ENCODE results near the gene PFKM.
"Not testable (repeated sequence)": the region's sequence is repeated elsewhere in the genome, so short reads cannot be mapped to it uniquely, and the experiment has no call there.

The PFKM gene

GRCh38 chr12:48104531-48104930 is 14.6 kb upstream of the PFKM start:
- TF ChIP-seq POLR2A (IDR thresholded peaks at IDR 0.05; ENCODE audit: low read length) (no peak), GATA1 (IDR thresholded peaks at IDR 0.05; ENCODE audit: low read depth, low read length) (no peak)
- DNase-seq: peak; percentile 28 to 56

- DNase-seq: peak; percentile 80 to 81
- TF ChIP-seq POLR2A (IDR thresholded peaks at IDR 0.05; ENCODE audit: low read length): no peak
- no peak for TF ChIP-seq GATA1 (IDR thresholded peaks at IDR 0.05; ENCODE audit: low read depth, low read length)
These were observed 13.8 kb upstream of the PFKM start for GRCh38 chr12:48105321-48105866.

GRCh38 chr12:48105867-48106680 is 13.1 kb upstream of the PFKM start, which contains the start of gene SENP1:
SENP1 (minus strand) TSS chr12:48106079; CDS start chr12:48101472, 4,607 bp downstream.
- DNase-seq: peak; percentile 92 to 96
- no peak for TF ChIP-seq POLR2A (IDR thresholded peaks at IDR 0.05; ENCODE audit: low read length)

- peak in 1 of 2 experiments; percentile 25 for DNase-seq
- TF ChIP-seq GATA1 (IDR thresholded peaks at IDR 0.05; ENCODE audit: low read depth, low read length): no peak
- TF ChIP-seq POLR2A (IDR thresholded peaks at IDR 0.05; ENCODE audit: low read length): no peak
These were observed 12.2 kb upstream of the PFKM start for GRCh38 chr12:48106681-48107613.

- no peak for DNase-seq
- no peak for TF ChIP-seq GATA1 (IDR thresholded peaks at IDR 0.05; ENCODE audit: low read depth, low read length)
- TF ChIP-seq POLR2A (IDR thresholded peaks at IDR 0.05; ENCODE audit: low read length): no peak
These were observed 9.7 kb upstream of the PFKM start for GRCh38 chr12:48109424-48109823.

GRCh38 chr12:48110691-48111311 is 8.4 kb upstream of the PFKM start:
- no peak for TF ChIP-seq GATA1 (IDR thresholded peaks at IDR 0.05; ENCODE audit: low read depth, low read length)
- no peak for TF ChIP-seq POLR2A (IDR thresholded peaks at IDR 0.05; ENCODE audit: low read length)
- no peak for DNase-seq

- not testable (repeated sequence) for DNase-seq
These were observed 7.9 kb upstream of the PFKM start for GRCh38 chr12:48111312-48111693.

- DNase-seq: no peak
- no peak for TF ChIP-seq GATA1 (IDR thresholded peaks at IDR 0.05; ENCODE audit: low read depth, low read length)
- TF ChIP-seq POLR2A (IDR thresholded peaks at IDR 0.05; ENCODE audit: low read length): no peak
These were observed 3.2 kb upstream of the PFKM start for GRCh38 chr12:48115957-48116356.

GRCh38 chr12:48118284-48118871 is 786 bp upstream of the PFKM start:
- no peak for TF ChIP-seq GATA1 (IDR thresholded peaks at IDR 0.05; ENCODE audit: low read depth, low read length)
- no peak for TF ChIP-seq POLR2A (IDR thresholded peaks at IDR 0.05; ENCODE audit: low read length)
- peak; percentile 58 to 70 for DNase-seq

- no peak for DNase-seq
- no peak for TF ChIP-seq GATA1 (IDR thresholded peaks at IDR 0.05; ENCODE audit: low read depth, low read length)
- TF ChIP-seq POLR2A (IDR thresholded peaks at IDR 0.05; ENCODE audit: low read length): no peak
These were observed 651 bp downstream of the PFKM start for GRCh38 chr12:48119834-48120195.

- DNase-seq: no peak
- no peak for TF ChIP-seq GATA1 (IDR thresholded peaks at IDR 0.05; ENCODE audit: low read depth, low read length)
- TF ChIP-seq POLR2A (IDR thresholded peaks at IDR 0.05; ENCODE audit: low read length): no peak
These were observed 2.4 kb downstream of the PFKM start for GRCh38 chr12:48121522-48121921.

- no peak for TF ChIP-seq GATA1 (IDR thresholded peaks at IDR 0.05; ENCODE audit: low read depth, low read length)
- no peak for TF ChIP-seq POLR2A (IDR thresholded peaks at IDR 0.05; ENCODE audit: low read length)
- DNase-seq: peak; percentile 69 to 80
These were observed 3.1 kb downstream of the PFKM start for GRCh38 chr12:48122065-48122834.

- no peak for DNase-seq
- no peak for TF ChIP-seq POLR2A (IDR thresholded peaks at IDR 0.05; ENCODE audit: low read length)
- TF ChIP-seq GATA1 (IDR thresholded peaks at IDR 0.05; ENCODE audit: low read depth, low read length): no peak
These were observed 4.0 kb downstream of the PFKM start for GRCh38 chr12:48123169-48123568.

GRCh38 chr12:48125542-48125941 is 6.4 kb downstream of the PFKM start:
- DNase-seq: not testable (repeated sequence)

Data from erythroblast (primary cell).